NT2/D1 (cell line): ENCODE measurements around the gene IMPA2.

Source experiments
- DNase-seq: peaks from one replicate; pipeline ENCODE4 v3.0.0-alpha.2; 2011; ENCODE audit warnings: low read depth, low spot score
- H3K27me3 ChIP-seq: 2 replicates; pipeline ENCODE4 v1.6.0; 2011; ENCODE audit warnings: mild to moderate bottlenecking; ENCODE audit not compliant: insufficient read length, insufficient read depth
- H3K36me3 ChIP-seq: 2 replicates; pipeline ENCODE4 v1.6.1; 2011; ENCODE audit warnings: mild to moderate bottlenecking, low read length, mixed read lengths; ENCODE audit not compliant: insufficient read depth, insufficient read length
- H3K4me1 ChIP-seq: 2 replicates; pipeline ENCODE4 v1.5.1; 2011; ENCODE audit not compliant: insufficient read depth, insufficient read length
- H3K4me3 ChIP-seq: 2 replicates; pipeline ENCODE4 v1.5.1; 2011; ENCODE audit warnings: low read depth; ENCODE audit not compliant: insufficient read length
- H3K9ac ChIP-seq: 2 replicates; pipeline ENCODE4 v1.6.0; 2011; ENCODE audit warnings: low read depth; ENCODE audit not compliant: insufficient read length
- H3K9me3 ChIP-seq: 2 replicates; pipeline ENCODE4 v1.5.1; 2011; ENCODE audit warnings: mild to moderate bottlenecking, low read length; ENCODE audit not compliant: insufficient read depth
- SUZ12 ChIP-seq: IDR thresholded peaks from 2 replicates; pipeline ENCODE4 v1.6.1; 2011; ENCODE audit not compliant: insufficient read length, insufficient read depth; ENCODE audit errors: extremely low read depth
- YY1 ChIP-seq: IDR thresholded peaks from 2 replicates; pipeline ENCODE4 v1.6.1; 2011; ENCODE audit not compliant: insufficient read length, insufficient read depth
- ZNF274 ChIP-seq: IDR thresholded peaks from 2 replicates; pipeline ENCODE4 v1.6.1; 2011; ENCODE audit warnings: mild to moderate bottlenecking, low read depth, low read length

IMPA2 gene

DNA sequence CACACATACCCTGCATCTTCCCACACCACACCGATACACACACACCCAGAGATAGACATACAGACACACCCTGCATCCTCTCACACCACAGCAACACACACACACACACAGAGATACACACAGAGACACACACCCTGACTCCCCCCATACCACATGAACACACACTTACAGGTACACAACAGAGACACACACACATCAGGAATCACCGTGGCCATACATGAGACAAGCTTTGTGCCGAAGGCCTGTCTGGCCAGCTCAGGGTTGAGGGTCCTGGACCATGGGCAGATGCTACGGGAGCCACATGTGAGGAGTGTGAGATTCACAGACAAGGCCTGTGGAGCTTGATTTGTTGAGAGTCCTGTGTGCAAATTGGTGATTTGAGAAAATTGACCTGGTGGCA lies 15.6 kb downstream of the IMPA2 start:
- H3K9ac ChIP-seq = peak overlapping the region; percentile 3
- TF ChIP-seq YY1 = no peak
- TF ChIP-seq SUZ12 = no peak
- no peak for TF ChIP-seq ZNF274
- peaks cover 5% of the 10 kb centered on the region for H3K4me1 ChIP-seq

DNA sequence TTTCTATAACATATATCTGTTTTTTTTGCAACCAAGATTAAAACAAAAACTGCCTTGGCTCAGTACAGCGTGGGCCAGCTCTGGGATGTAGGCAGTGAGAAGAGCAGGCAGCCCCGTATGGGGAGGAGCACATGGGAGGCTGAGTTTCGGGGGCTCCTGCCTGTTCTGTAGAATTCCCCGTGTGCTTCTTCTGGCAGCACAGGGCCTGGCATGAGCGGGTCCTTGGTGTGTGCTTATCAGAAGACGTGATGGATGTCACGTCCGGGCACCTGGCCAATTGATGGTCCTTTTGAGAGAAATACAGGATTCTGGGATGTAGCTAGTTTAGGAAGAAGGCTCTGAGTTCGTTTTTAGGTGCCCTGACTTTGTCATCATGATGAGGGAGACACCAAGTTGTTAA lies 16.2 kb downstream of the IMPA2 start:
- no peaks in the 10 kb centered on the region for H3K9me3 ChIP-seq
- DNase-seq = no peak
- no peak overlapping the region for H3K9ac ChIP-seq
- no peak for TF ChIP-seq YY1
- TF ChIP-seq ZNF274 = no peak
- no peak for TF ChIP-seq SUZ12
- peaks cover 38% of the 10 kb centered on the region for H3K36me3 ChIP-seq
- no peak overlapping the region for H3K4me3 ChIP-seq
- H3K27me3 ChIP-seq = no peaks in the 10 kb centered on the region
- H3K4me1 ChIP-seq = peaks cover 5% of the 10 kb centered on the region

More for the DNA sequence above, 15.6 kb downstream of the IMPA2 start:
- Histone ChIP-seq H3K27me3 (no peaks in the 10 kb centered on the region), H3K9me3 (no peaks in the 10 kb centered on the region), H3K4me3 (no peak overlapping the region), H3K36me3 (peaks cover 38% of the 10 kb centered on the region)
- no peak for DNase-seq

DNA sequence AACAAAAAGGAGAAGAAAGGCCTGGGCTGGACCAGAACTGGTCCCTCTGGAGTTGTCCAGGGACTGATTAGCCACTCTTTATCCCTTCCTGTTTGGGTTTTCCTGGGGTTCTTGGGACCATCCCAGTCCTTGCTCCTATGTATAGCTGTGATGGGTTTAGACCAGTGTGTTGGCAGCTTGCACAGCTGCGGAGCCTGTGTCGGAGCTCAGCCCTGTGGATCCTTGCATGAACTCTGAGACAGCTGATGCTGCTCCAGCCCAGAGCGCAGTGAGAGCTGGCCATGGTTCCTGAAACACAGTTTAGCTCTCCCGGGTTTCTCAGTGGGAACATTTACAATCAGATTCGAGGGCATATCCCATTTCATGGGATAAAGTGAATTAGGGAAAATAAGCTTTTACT lies 16.9 kb downstream of the IMPA2 start:
- TF ChIP-seq SUZ12 (no peak), ZNF274 (no peak), YY1 (no peak)
- H3K27me3 ChIP-seq = no peaks in the 10 kb centered on the region
- H3K9me3 ChIP-seq = no peaks in the 10 kb centered on the region
- no peak for DNase-seq
- peaks cover 5% of the 10 kb centered on the region for H3K4me1 ChIP-seq
- peaks cover 37% of the 10 kb centered on the region for H3K36me3 ChIP-seq
- no peak overlapping the region for H3K4me3 ChIP-seq
- H3K9ac ChIP-seq = no peak overlapping the region

DNA sequence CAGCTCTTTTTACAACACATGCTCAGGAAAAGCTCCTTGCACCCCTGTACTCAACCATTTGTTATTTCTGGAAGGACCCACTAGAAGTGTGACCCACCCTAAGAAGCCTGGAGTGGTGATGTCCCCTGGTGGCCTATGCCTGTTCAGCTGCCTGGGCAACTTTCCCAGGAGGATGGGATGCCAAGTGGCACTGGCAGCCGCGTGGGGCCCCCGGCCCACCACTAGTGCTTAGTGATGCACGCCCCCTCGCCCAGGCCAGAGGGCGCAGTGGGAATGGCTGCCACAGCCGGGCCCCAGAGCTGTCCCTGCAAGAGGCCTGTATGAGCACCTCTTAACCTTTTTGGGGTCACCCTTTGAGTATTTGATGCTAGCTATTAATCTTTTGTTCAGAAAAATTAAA lies 18.1 kb downstream of the IMPA2 start:
- Histone ChIP-seq H3K4me1 (peaks cover 3% of the 10 kb centered on the region), H3K4me3 (no peak overlapping the region), H3K9me3 (no peaks in the 10 kb centered on the region), H3K9ac (no peak overlapping the region), H3K27me3 (no peaks in the 10 kb centered on the region), H3K36me3 (peaks cover 36% of the 10 kb centered on the region)
- DNase-seq = no peak
- no peak for TF ChIP-seq SUZ12
- TF ChIP-seq ZNF274 = no peak
- TF ChIP-seq YY1 = no peak

DNA sequence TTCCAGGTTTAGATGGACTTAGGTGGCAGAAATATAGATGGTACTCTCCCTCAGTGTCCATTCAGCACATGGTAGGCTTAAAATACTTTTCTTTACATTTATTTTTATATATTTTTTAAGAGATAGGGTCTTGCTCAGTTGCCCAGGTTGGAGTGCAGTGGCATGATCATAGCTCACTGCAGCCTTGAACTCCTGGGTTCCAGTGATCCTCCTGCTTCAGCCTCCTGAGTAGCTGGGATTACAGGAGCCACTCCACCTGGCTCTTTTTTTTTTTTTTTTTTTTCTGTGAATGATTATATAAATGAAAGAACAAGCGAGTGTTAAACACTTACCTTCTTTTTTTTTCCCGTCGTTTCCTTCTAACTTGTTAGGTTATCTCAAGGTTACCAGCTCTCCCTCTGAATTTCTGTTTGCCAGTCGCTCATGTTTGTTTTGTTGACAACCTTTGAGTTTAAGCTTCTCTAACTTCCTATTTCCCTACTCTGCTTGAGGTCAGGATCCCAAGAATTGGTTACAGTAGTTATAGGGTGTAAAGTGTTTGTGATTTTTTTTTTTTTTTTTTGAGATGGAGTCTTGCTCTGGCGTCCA lies 18.9 kb downstream of the IMPA2 start:
- Histone ChIP-seq H3K27me3 (no peaks in the 10 kb centered on the region), H3K9me3 (no peaks in the 10 kb centered on the region), H3K4me1 (no peaks in the 10 kb centered on the region), H3K4me3 (no peak overlapping the region), H3K36me3 (peaks cover 40% of the 10 kb centered on the region), H3K9ac (no peak overlapping the region)
- no peak for DNase-seq
- TF ChIP-seq ZNF274 (no peak), YY1 (no peak), SUZ12 (no peak)

DNA sequence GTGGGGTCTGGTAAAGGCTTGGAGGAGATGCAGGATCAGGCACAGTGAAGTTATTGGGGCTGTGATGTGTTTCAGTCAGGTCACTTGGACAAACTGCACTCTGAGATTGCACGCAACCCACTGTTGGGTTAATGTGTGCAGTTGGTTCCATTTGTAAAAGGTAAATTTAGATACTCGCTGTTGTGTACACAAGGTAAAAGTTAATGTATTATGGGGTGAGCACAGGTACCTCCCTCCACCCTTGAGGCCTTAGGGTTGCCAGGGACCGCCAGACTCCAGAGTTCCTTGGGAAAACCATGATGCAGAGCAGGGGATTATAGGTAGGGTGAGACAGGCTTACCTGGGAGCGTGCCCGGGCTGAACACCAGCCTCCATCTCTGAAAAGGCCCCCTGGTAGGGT lies 20.1 kb downstream of the IMPA2 start:
- no peaks in the 10 kb centered on the region for H3K27me3 ChIP-seq
- no peak for DNase-seq
- peaks cover 42% of the 10 kb centered on the region for H3K36me3 ChIP-seq
- TF ChIP-seq ZNF274 = no peak
- no peak for TF ChIP-seq YY1
- TF ChIP-seq SUZ12 = no peak
- H3K4me3 ChIP-seq = no peak overlapping the region
- no peaks in the 10 kb centered on the region for H3K4me1 ChIP-seq
- H3K9ac ChIP-seq = no peak overlapping the region
- no peaks in the 10 kb centered on the region for H3K9me3 ChIP-seq

DNA sequence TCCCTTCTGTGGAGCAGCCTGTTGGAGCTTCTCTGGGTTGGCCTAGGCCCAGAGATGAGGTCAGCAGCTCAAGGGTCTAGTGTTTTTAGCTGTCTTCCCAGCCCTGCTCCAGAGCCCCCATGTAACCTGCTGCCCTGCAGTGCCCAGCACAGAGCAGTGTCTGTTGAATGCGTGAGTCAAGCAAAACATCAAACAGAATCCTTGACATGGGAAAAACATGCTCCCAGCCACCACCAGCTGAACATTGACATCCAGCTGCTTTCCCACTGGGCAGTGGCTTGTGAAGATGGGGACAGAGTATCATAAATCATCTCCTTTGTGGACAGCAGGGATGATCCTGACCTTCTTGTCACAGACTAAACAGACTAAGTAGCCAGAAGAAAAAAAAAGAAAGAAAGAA lies 22.6 kb downstream of the IMPA2 start:
- Histone ChIP-seq H3K4me1 (no peaks in the 10 kb centered on the region), H3K4me3 (no peak overlapping the region), H3K9ac (no peak overlapping the region), H3K36me3 (peaks cover 48% of the 10 kb centered on the region), H3K9me3 (no peaks in the 10 kb centered on the region), H3K27me3 (no peaks in the 10 kb centered on the region)
- DNase-seq = no peak
- no peak for TF ChIP-seq SUZ12
